AG10803 (cell line): ENCODE data around the gene ICAM4.

ENCODE experiments used
- DNase-seq: peaks from one replicate; pipeline ENCODE4 v3.0.0; 2010; ENCODE audit warnings: low read depth
- H3K4me3 ChIP-seq: 2 replicates; pipeline ENCODE4 v1.5.1; 2011; ENCODE audit warnings: mild to moderate bottlenecking, low read length, control low read depth
- TF ChIP-seq, protein P1 (sequence below): conservative IDR thresholded peaks from 2 replicates; pipeline ENCODE4 v1.5.1; 2011; ENCODE audit warnings: mild to moderate bottlenecking, low read length, control low read depth, inconsistent platforms

Gene ICAM4

DNA sequence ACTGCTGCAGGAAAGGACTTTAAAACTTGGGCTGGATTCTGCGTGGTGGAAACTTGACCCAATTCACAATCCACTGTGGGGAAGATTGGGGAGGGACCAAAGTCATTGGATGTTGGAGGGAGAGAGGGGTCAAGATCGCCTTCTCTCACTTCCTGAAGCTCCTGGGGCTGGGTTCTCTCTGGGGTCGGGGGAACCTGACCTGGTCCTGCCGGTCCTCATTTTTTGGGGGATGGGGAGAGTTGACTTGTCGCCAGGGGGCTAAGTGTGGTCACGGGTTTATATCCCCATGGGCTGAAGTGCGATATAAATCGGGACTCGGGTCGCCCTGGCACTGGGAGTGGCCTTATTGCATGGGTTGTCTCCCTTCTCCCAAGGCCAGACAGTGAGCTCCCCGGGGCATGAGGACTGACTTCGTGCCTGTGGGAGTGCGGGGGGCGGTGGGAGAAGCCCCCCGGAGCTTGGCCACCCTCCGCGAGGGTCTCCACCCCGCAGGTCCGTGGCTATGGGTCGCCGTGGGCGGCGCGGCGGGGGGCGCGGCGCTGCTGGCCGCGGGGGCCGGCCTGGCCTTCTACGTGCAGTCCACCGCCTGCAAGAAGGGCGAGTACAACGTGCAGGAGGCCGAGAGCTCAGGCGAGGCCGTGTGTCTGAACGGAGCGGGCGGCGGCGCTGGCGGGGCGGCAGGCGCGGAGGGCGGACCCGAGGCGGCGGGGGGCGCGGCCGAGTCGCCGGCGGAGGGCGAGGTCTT, 9.3 kb downstream of the ICAM4 start:
- DNase-seq, result no peak
- H3K4me3 ChIP-seq, result no peak overlapping the region
- TF ChIP-seq, protein P1, sequence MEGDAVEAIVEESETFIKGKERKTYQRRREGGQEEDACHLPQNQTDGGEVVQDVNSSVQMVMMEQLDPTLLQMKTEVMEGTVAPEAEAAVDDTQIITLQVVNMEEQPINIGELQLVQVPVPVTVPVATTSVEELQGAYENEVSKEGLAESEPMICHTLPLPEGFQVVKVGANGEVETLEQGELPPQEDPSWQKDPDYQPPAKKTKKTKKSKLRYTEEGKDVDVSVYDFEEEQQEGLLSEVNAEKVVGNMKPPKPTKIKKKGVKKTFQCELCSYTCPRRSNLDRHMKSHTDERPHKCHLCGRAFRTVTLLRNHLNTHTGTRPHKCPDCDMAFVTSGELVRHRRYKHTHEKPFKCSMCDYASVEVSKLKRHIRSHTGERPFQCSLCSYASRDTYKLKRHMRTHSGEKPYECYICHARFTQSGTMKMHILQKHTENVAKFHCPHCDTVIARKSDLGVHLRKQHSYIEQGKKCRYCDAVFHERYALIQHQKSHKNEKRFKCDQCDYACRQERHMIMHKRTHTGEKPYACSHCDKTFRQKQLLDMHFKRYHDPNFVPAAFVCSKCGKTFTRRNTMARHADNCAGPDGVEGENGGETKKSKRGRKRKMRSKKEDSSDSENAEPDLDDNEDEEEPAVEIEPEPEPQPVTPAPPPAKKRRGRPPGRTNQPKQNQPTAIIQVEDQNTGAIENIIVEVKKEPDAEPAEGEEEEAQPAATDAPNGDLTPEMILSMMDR, result no peak

DNA sequence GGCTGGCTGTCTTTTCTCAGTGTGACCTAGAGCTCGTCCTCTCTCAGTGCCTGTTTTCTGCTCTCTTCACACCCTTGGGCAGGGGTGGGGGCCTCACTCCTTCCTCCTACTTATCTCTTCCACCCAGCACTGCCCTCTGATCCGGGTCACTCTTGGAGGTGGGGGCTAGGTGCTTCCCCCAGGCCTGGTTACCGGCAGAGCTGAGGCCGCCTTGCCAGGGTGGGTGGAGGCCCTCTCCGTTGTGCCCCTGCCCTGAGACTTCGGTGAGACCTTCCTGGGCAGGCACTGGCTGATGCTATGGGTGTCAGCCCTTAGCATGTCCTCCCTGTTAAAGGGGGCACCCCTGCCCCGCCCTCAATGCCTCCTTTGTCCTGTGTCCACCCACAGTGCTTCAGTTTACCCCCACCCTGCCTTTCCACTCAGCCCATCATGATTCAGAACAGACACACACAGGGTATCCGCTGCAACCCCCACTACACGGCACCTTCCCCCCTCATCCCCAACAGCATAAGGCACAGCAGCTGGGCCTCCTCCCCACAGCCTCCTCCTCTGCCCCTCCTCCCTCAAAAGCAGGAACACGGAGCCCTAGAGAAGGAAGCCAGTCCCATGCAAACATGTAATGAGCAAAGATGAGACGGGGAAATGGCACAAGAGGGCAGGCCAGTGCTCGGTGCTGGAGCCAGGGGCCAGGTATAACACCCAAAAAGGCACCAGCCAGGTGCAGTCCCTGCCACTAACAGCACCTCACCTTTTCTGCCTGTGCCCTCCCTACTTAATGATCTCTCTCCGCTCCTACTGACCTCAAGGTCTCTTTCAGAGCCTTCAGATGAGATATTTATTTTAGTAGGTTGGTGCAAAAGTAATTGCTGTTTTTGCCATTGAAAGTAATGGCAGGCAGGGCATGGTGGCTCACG, 13.0 kb downstream of the ICAM4 start:
- TF ChIP-seq, protein P1, result no peak
- H3K4me3 ChIP-seq, result no peak overlapping the region
- DNase-seq, result no peak

DNA sequence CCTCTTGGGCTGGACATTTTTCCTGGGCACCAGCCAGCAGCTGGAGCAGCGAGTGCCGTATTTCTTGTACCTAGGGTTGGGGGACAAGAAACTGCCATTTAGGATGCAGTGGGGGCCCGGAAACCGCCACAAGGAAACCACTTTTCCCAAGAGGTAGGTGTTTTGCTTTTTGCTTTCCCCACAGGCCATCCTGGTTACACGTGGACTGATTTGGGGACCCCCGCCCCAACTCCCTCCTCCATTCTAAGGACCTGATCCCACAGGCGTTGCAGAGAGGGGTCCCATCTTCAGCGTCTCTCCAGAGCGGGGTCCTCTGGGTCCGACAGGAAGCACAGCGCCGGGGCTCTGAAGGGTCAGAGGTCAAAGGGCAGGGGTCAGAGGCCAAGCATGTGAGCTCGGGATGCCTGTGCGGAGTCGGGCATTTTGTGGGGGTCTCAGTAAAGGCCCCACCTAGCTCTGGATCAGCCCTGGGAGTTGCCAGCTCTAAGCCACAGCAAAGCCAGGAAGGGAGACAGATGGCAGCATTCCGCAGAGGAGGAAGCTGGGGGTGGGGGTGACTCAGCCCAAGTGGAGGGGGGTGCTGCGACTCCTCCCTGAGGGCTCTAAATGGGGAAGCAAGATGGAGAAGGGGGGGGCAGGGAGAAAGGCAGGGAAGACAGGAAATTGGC, 18.5 kb downstream of the ICAM4 start:
- TF ChIP-seq, protein P1, result no peak
- DNase-seq, result peak; percentile 49
- no peak overlapping the region for H3K4me3 ChIP-seq

DNA sequence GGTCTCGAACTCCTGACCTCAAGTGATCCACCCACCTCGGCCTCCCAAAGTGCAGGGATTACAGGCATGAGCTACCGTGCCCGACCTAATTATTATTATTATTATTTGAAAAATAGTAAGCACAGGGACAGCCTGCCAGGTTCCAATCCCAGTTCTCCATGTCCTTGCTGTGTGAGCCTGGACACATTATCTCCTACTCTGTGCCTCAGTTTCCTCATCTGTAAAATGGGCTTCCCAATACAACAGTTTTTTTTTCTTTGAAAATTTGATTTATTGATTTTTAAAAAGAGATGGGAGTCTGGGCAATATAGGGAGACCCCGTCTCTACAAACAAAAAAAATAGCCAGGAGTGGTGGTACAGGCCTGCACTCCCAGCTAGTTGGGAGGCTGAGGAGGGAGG, 19.6 kb downstream of the ICAM4 start:
- DNase-seq, result no peak
- H3K4me3 ChIP-seq, result no peak overlapping the region
- TF ChIP-seq, protein P1, result no peak

DNA sequence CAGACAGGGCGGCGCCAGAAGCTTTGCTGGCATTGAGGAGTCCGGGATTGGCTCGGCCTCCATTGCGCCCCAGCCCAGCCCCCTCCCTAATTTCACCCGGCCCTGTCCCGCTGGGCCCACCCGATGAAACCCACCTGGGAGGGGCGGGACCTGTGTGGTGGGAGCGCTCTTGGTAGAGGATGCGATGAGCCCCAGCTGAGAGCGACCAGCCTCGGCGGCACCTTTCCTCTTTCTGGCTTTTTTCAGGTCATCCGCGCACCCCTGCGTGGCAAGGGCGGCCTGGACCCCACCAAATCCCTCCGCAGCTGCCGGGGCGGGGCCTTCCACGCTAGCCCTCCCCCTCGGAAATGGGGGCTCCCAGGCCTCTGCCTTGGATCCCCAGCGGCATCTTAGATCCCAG, 22.7 kb downstream of the ICAM4 start, which contains the start of gene ZGLP1:
Gene ZGLP1 (minus strand): TSS at position 393 of the 400 bp plus-strand sequence.
- TF ChIP-seq, protein P1, result no peak
- no peak within 1 kb of the TSS for H3K4me3 ChIP-seq
- no peak for DNase-seq

DNA sequence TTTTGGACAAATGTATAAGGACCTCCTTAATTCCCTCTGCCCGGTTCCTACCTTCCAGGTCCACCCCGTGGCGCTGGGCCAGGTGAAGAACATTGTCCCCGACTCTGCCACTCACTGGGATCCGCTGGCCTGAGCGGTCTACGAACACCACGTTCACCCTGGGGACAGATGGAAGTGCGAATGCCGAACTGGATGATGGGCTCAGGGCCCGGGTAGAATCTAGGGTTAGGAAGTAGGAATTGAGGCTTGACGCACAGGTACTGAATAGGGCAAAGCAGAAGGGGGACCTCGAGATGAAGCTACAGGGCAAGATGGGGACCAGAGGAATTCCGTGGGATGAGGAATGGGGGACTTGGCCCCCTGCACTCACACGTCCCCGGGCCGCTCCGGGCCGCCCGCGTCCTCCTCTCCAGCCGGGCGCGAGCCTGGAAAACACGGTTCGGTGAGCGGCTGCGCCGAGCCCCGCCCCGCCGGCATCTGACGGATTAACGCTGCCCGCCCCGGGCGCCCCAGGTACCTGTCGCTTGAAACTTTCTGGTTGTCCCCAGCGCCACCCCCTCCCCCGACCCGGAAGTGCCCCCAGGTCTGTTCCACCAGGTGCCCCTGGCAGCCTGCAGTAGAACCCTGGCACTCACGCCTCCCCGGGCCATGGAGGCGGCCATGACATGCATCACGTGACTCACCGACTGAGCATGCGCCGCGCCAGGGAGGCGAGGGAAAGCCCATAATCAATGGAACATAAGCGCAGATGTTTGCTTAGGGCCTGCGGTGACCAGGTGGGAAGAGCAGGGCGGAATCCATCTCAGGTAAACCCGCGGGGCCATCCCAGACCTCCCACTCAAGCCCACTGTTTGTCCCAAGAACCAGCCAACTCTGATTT, 28.8 kb downstream of the ICAM4 start, which contains the start of gene FDX2:
Gene FDX2 (minus strand): TSS at position 681 of the 880 bp plus-strand sequence. CDS start 19 bp downstream, at position 662.
- DNase-seq, result peak; percentile 72

More for the DNA sequence above, 28.8 kb downstream of the ICAM4 start, which contains the start of gene FDX2:
- peak within 1 kb of the TSS; percentile 90 for H3K4me3 ChIP-seq
- TF ChIP-seq, protein P1, result no peak
